Measurements from ENCODE around the gene CD163.

The CD163 gene

DNA sequence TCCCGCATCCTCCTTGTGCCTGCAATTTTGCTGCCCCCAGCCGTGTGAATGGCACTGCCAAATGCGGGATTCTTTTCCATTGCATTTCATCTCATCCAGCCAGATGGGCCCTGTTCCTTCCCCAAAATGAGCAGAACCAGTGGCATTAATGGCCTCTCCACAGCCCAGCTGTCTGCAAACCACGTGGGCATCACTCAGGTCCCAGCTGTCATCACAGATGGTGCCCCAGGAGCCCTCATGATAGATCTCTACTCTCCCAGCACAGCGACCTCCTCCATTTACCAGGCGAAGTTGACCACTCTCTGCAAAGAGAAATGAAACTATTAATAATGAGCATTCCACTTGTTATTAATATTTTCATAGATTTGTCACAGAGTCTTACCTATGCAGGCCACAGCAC, 17.1 kb downstream of the CD163 start:
- no peak for TF ChIP-seq CTCF (IDR thresholded peaks at IDR 0.05; ENCODE audit: low read depth, low read length)

DNA sequence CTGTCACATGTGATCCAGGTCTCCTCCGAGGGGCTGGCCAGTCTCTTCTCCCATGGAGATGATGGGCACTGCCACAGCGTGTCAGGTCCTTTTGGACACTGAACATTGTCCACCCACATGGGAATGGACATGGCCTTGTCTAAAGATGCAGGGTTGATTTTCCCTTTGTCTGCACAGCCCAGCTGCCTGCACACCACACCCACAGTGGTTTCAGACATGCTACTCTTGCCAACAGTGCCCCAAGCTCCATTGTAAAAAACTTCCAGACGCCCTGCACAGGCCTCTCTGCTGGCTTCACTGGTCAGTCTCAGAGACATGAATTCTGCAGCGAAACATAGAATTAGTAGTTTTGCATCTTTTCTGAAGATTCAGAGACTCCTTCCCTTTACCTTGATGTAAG, 18.5 kb downstream of the CD163 start:
- TF ChIP-seq CTCF (IDR thresholded peaks at IDR 0.05; ENCODE audit: low read depth, low read length) = no peak
- DNase-seq (ENCODE audit: extremely low read depth, low read depth) = no peak

More for the DNA sequence above, 17.1 kb downstream of the CD163 start:
- DNase-seq (ENCODE audit: extremely low read depth, low read depth) = no peak

DNA sequence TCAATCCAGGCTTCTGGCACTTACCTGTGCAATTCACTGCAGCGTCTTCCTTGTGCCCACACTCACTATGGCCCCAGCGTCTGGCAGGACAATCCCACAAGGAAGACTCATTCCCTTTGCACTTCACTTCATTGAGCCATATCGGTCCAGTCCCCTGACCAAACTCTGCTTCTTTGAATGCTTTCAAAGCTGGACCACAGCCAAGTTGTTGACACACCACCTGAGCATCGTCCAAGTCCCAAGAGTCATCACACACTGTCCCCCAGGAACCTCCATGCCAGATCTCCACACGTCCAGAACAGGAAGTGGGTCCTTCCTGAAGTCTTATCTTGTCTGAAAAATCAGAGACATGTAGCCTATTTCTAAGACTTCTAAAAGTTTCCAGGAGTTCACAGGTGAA, 20.2 kb downstream of the CD163 start:
- no peak for TF ChIP-seq CTCF (IDR thresholded peaks at IDR 0.05; ENCODE audit: low read depth, low read length)
- no peak for DNase-seq (ENCODE audit: extremely low read depth, low read depth)

- no peak for TF ChIP-seq CTCF (IDR thresholded peaks at IDR 0.05; ENCODE audit: low read depth, low read length)
- no peak for DNase-seq (ENCODE audit: extremely low read depth, low read depth)
Observed at GRCh38 chr12:7479771-7480170, 23.8 kb downstream of the CD163 start.

DNA sequence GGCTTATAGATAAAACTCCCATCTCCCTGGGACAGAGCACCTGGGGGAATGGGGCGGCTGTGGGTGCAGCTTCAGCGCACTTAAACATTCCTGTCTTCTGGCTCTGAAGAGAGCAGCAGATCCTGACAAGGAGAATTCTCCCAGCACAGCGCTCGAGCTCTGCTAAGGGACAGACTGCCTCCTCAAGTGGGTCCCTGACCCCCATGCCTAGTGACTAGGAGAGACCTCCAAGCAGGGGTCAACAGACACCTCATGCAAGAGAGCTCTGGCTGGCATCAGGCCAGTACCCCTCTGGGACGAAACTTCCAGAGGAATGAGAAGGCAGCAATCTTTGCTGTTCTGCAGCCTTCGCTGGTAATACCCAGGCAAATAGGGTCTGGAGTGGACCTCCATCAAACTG, 31.5 kb downstream of the CD163 start:
- no peak for DNase-seq (ENCODE audit: extremely low read depth, low read depth)
- TF ChIP-seq CTCF (IDR thresholded peaks at IDR 0.05; ENCODE audit: low read depth, low read length) = no peak

GRCh38 chr12:7460375-7461259, 43.0 kb downstream of the CD163 start:
- peak; percentile 86 for TF ChIP-seq CTCF (IDR thresholded peaks at IDR 0.05; ENCODE audit: low read depth, low read length)
- DNase-seq (ENCODE audit: extremely low read depth, low read depth) = peak; percentile 10

DNA sequence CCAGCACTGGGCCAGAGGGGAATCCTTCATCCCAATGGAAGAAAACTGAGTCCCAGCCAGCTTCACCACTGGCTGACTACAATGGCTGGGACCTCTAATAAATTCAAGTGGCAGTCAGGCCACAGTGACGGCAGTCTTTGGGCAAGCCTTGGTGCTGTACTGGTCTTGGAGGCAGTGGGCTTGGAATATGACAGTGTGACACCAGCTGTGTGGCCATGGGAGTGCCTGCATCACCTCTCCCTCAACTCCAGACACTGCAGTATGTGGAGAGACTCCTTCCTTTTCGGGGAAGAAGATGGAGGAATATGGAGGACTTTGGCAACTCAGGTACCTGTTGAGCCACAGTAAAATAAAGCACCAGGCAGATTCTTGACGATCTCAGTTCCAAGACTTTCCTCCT, 43.6 kb downstream of the CD163 start:
- TF ChIP-seq CTCF (IDR thresholded peaks at IDR 0.05; ENCODE audit: low read depth, low read length) = no peak

More for the DNA sequence above, 43.6 kb downstream of the CD163 start:
- DNase-seq (ENCODE audit: extremely low read depth, low read depth) = no peak

All from AG09319 (cell line).